Measurements from ENCODE around the gene HAT1.
"Not testable (repeated sequence)": the region's sequence is repeated elsewhere in the genome, so short reads cannot be mapped to it uniquely, and the experiment has no call there.

The HAT1 gene

GRCh38 chr2:171889808-171890207 is 32.5 kb upstream of the HAT1 start:
- H3K9ac ChIP-seq (ENCODE audit: low read length in 5 of 5) = no peak overlapping the region

GRCh38 chr2:171893196-171893823 is 29.0 kb upstream of the HAT1 start:
- H3K27me3 ChIP-seq (ENCODE audit: control insufficient read depth in 5 of 5, insufficient read depth in 4 of 5, low read length in 5 of 5) = no peaks in the 10 kb centered on the region
- peak overlapping the region; percentile 57 to 86 (median 80) for H3K9ac ChIP-seq (ENCODE audit: low read length in 5 of 5)
- H3K9me3 ChIP-seq (ENCODE audit: control insufficient read depth in 5 of 5, low read length in 5 of 5) = no peaks in the 10 kb centered on the region
- H3K36me3 ChIP-seq (ENCODE audit: control insufficient read depth in 5 of 5, insufficient read depth in 5 of 5, low read length in 5 of 5) = peaks cover 0 to 3% (median 0%) of the 10 kb centered on the region in 5 donors
- H3K27ac ChIP-seq (ENCODE audit: low read depth, low read length) = peak overlapping the region; percentile 78
- peaks cover 0 to 17% (median 16%) of the 10 kb centered on the region in 5 donors for H3K4me1 ChIP-seq (ENCODE audit: control insufficient read depth in 5 of 5, insufficient read depth in 5 of 5, low read length in 5 of 5)
- peak overlapping the region; percentile 85 to 99 (median 98) for H3K4me3 ChIP-seq (ENCODE audit: low read depth in 1 of 5, low read length in 5 of 5)

More at GRCh38 chr2:171889808-171890207, 32.5 kb upstream of the HAT1 start:
- no peaks in the 10 kb centered on the region for H3K27me3 ChIP-seq (ENCODE audit: control insufficient read depth in 5 of 5, insufficient read depth in 4 of 5, low read length in 5 of 5)
- H3K4me3 ChIP-seq (ENCODE audit: low read depth in 1 of 5, low read length in 5 of 5) = no peak overlapping the region
- no peaks in the 10 kb centered on the region for H3K9me3 ChIP-seq (ENCODE audit: control insufficient read depth in 5 of 5, low read length in 5 of 5)
- H3K27ac ChIP-seq (ENCODE audit: low read depth, low read length) = no peak overlapping the region
- H3K36me3 ChIP-seq (ENCODE audit: control insufficient read depth in 5 of 5, insufficient read depth in 5 of 5, low read length in 5 of 5) = peaks cover 0 to 3% (median 2%) of the 10 kb centered on the region in 5 donors
- peaks cover 0 to 15% (median 13%) of the 10 kb centered on the region in 5 donors for H3K4me1 ChIP-seq (ENCODE audit: control insufficient read depth in 5 of 5, insufficient read depth in 5 of 5, low read length in 5 of 5)

- Histone ChIP-seq H3K4me3 (ENCODE audit: low read depth in 1 of 5, low read length in 5 of 5) (peak within 1 kb of the TSS; percentile 85 to 99 (median 98)), H3K9ac (ENCODE audit: low read length in 5 of 5) (peak within 1 kb of the TSS; percentile 57 to 86 (median 80)), H3K36me3 (ENCODE audit: control insufficient read depth in 5 of 5, insufficient read depth in 5 of 5, low read length in 5 of 5) (peaks cover 0 to 3% (median 0%) of the 10 kb centered on the region in 5 donors), H3K27ac (ENCODE audit: low read depth, low read length) (peak within 1 kb of the TSS; percentile 78), H3K4me1 (ENCODE audit: control insufficient read depth in 5 of 5, insufficient read depth in 5 of 5, low read length in 5 of 5) (peaks cover 0 to 17% (median 16%) of the 10 kb centered on the region in 5 donors), H3K27me3 (ENCODE audit: control insufficient read depth in 5 of 5, insufficient read depth in 4 of 5, low read length in 5 of 5) (no peaks in the 10 kb centered on the region), H3K9me3 (ENCODE audit: control insufficient read depth in 5 of 5, low read length in 5 of 5) (no peaks in the 10 kb centered on the region)
Measured at GRCh38 chr2:171893824-171894611, 28.2 kb upstream of the HAT1 start, which contains the start of gene SLC25A12. SLC25A12 (minus strand) TSS chr2:171894244; CDS start chr2:171894214, 30 bp downstream.

- Histone ChIP-seq H3K4me1 (ENCODE audit: control insufficient read depth in 5 of 5, insufficient read depth in 5 of 5, low read length in 5 of 5) (peaks cover 0 to 17% (median 16%) of the 10 kb centered on the region in 5 donors), H3K27ac (ENCODE audit: low read depth, low read length) (peak overlapping the region; percentile 78), H3K9ac (ENCODE audit: low read length in 5 of 5) (peak overlapping the region; percentile 12 to 86 (median 80)), H3K4me3 (ENCODE audit: low read depth in 1 of 5, low read length in 5 of 5) (peak overlapping the region; percentile 79 to 99 (median 93)), H3K36me3 (ENCODE audit: control insufficient read depth in 5 of 5, insufficient read depth in 5 of 5, low read length in 5 of 5) (peaks cover 0 to 3% (median 0%) of the 10 kb centered on the region in 5 donors), H3K27me3 (ENCODE audit: control insufficient read depth in 5 of 5, insufficient read depth in 4 of 5, low read length in 5 of 5) (no peaks in the 10 kb centered on the region), H3K9me3 (ENCODE audit: control insufficient read depth in 5 of 5, low read length in 5 of 5) (no peaks in the 10 kb centered on the region)
Measured at GRCh38 chr2:171894612-171894947, 27.7 kb upstream of the HAT1 start.

GRCh38 chr2:171895786-171896185 is 26.5 kb upstream of the HAT1 start:
- H3K27me3 ChIP-seq (ENCODE audit: control insufficient read depth in 5 of 5, insufficient read depth in 4 of 5, low read length in 5 of 5) = no peaks in the 10 kb centered on the region
- H3K4me3 ChIP-seq (ENCODE audit: low read depth in 1 of 5, low read length in 5 of 5) = no peak overlapping the region
- H3K27ac ChIP-seq (ENCODE audit: low read depth, low read length) = no peak overlapping the region
- peaks cover 0 to 17% (median 16%) of the 10 kb centered on the region in 5 donors for H3K4me1 ChIP-seq (ENCODE audit: control insufficient read depth in 5 of 5, insufficient read depth in 5 of 5, low read length in 5 of 5)
- H3K36me3 ChIP-seq (ENCODE audit: control insufficient read depth in 5 of 5, insufficient read depth in 5 of 5, low read length in 5 of 5) = peaks cover 0 to 3% (median 0%) of the 10 kb centered on the region in 5 donors
- H3K9ac ChIP-seq (ENCODE audit: low read length in 5 of 5) = no peak overlapping the region
- H3K9me3 ChIP-seq (ENCODE audit: control insufficient read depth in 5 of 5, low read length in 5 of 5) = no peaks in the 10 kb centered on the region

GRCh38 chr2:171899623-171900282 is 22.5 kb upstream of the HAT1 start:
- H3K4me1 ChIP-seq (ENCODE audit: control insufficient read depth in 5 of 5, insufficient read depth in 5 of 5, low read length in 5 of 5); H3K9me3 ChIP-seq (ENCODE audit: control insufficient read depth in 5 of 5, low read length in 5 of 5); H3K4me3 ChIP-seq (ENCODE audit: low read depth in 1 of 5, low read length in 5 of 5); H3K27me3 ChIP-seq (ENCODE audit: control insufficient read depth in 5 of 5, insufficient read depth in 4 of 5, low read length in 5 of 5); H3K27ac ChIP-seq (ENCODE audit: low read depth, low read length); H3K36me3 ChIP-seq (ENCODE audit: control insufficient read depth in 5 of 5, insufficient read depth in 5 of 5, low read length in 5 of 5); H3K9ac ChIP-seq (ENCODE audit: low read length in 5 of 5): not testable (repeated sequence)

- no peaks in the 10 kb centered on the region for H3K4me1 ChIP-seq (ENCODE audit: control insufficient read depth in 5 of 5, insufficient read depth in 5 of 5, low read length in 5 of 5)
- no peak overlapping the region for H3K9ac ChIP-seq (ENCODE audit: low read length in 5 of 5)
- H3K27ac ChIP-seq (ENCODE audit: low read depth, low read length) = no peak overlapping the region
Measured at GRCh38 chr2:171902840-171903420, 19.3 kb upstream of the HAT1 start.

GRCh38 chr2:171908235-171908634 is 14.0 kb upstream of the HAT1 start:
- Histone ChIP-seq H3K27me3 (ENCODE audit: control insufficient read depth in 5 of 5, insufficient read depth in 4 of 5, low read length in 5 of 5) (no peaks in the 10 kb centered on the region), H3K9me3 (ENCODE audit: control insufficient read depth in 5 of 5, low read length in 5 of 5) (peaks cover 0 to 3% (median 0%) of the 10 kb centered on the region in 5 donors), H3K27ac (ENCODE audit: low read depth, low read length) (no peak overlapping the region), H3K4me3 (ENCODE audit: low read depth in 1 of 5, low read length in 5 of 5) (no peak overlapping the region), H3K9ac (ENCODE audit: low read length in 5 of 5) (no peak overlapping the region), H3K36me3 (ENCODE audit: control insufficient read depth in 5 of 5, insufficient read depth in 5 of 5, low read length in 5 of 5) (no peaks in the 10 kb centered on the region), H3K4me1 (ENCODE audit: control insufficient read depth in 5 of 5, insufficient read depth in 5 of 5, low read length in 5 of 5) (no peaks in the 10 kb centered on the region)

More at GRCh38 chr2:171902840-171903420, 19.3 kb upstream of the HAT1 start:
- no peaks in the 10 kb centered on the region for H3K27me3 ChIP-seq (ENCODE audit: control insufficient read depth in 5 of 5, insufficient read depth in 4 of 5, low read length in 5 of 5)
- H3K9me3 ChIP-seq (ENCODE audit: control insufficient read depth in 5 of 5, low read length in 5 of 5) = no peaks in the 10 kb centered on the region
- no peaks in the 10 kb centered on the region for H3K36me3 ChIP-seq (ENCODE audit: control insufficient read depth in 5 of 5, insufficient read depth in 5 of 5, low read length in 5 of 5)
- no peak overlapping the region for H3K4me3 ChIP-seq (ENCODE audit: low read depth in 1 of 5, low read length in 5 of 5)

GRCh38 chr2:171909266-171909665 is 13.0 kb upstream of the HAT1 start:
- H3K27ac ChIP-seq (ENCODE audit: low read depth, low read length) = no peak overlapping the region
- peaks cover 0 to 3% (median 0%) of the 10 kb centered on the region in 5 donors for H3K9me3 ChIP-seq (ENCODE audit: control insufficient read depth in 5 of 5, low read length in 5 of 5)
- H3K36me3 ChIP-seq (ENCODE audit: control insufficient read depth in 5 of 5, insufficient read depth in 5 of 5, low read length in 5 of 5) = no peaks in the 10 kb centered on the region
- no peaks in the 10 kb centered on the region for H3K4me1 ChIP-seq (ENCODE audit: control insufficient read depth in 5 of 5, insufficient read depth in 5 of 5, low read length in 5 of 5)
- no peak overlapping the region for H3K9ac ChIP-seq (ENCODE audit: low read length in 5 of 5)
- no peak overlapping the region for H3K4me3 ChIP-seq (ENCODE audit: low read depth in 1 of 5, low read length in 5 of 5)
- no peaks in the 10 kb centered on the region for H3K27me3 ChIP-seq (ENCODE audit: control insufficient read depth in 5 of 5, insufficient read depth in 4 of 5, low read length in 5 of 5)
